Stimulated activated CD4-positive, alpha-beta T cell treated with anti-CD3 and anti-CD28 coated beads, Interleukin-15, amount 100 ng/mL, for 1 hour (primary cell): Measurements from ENCODE around the gene CALHM3.
A peak's percentile ranks its signal among the peaks of the same experiment; 100 is the strongest.

Source experiments
- DNase-seq, 2 donors: peaks; one replicate each; pipeline ENCODE4 v3.0.0-alpha.2; 2020; ENCODE audit warnings: low read depth in 1 of 2, low spot score in 1 of 2

The CALHM3 gene

DNA sequence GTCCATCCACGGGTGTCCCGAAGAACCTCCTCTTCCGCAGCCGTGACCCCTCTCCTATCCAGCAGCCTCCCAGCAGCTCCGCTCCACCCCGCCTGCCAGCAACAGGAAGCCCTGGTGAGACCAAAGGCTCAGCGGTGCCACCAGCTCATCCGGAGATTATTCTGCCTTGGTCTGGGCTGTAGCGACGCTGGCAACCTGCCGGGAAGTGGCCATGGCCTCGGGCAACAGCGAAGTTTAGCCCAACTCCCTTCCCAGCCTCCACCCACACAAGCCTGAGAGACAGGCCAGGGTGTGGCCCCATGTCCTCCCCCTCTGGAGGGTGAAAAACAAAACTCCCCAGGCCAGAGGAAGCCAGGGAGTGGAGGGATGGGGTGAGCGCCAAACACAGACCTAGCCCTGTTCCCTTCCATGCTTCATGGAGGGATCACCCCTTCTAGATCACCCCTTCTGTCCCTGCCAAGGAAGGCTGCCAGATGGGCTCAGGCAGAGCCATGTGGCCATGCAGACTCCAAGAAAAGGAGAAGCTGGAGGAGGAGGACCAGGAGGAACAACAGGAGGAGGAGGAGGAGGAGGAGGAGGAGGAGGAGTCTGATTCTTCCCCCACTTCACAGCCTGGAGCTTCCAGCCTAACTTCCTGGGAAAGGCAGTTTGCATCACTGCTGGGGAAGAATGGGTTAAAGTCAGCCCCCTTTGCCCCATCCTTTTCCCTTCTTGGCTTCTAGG, 27.8 kb downstream of the CALHM3 start:
- DNase-seq: peak; percentile 16 to 25

DNA sequence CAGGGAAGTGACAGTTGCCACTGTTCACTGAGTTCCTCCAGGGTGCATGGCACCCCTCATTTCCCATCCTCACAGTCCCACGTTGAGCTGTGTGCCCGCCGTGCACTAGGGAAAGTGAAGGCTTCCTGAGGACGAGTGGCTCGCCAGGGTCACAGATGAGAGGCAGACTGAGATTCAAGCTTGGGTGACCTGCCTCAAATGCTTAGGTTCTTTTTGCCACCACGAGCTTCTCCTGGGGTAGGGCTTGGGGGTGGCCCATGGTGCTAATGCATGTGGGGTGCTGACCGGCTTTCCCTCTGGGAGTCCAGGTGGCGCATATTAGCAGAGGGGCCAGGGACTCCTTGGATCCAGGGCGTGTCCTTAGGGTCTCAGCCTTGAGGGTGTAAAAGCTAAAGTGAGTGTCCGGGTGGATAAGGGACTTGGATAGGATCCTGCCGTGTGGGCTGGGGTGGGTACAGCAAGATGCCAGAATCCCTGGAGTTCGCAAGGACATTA, 28.8 kb downstream of the CALHM3 start:
- DNase-seq: no peak

GRCh38 chr10:103449208-103450144, 29.6 kb downstream of the CALHM3 start:
- no peak for DNase-seq

DNA sequence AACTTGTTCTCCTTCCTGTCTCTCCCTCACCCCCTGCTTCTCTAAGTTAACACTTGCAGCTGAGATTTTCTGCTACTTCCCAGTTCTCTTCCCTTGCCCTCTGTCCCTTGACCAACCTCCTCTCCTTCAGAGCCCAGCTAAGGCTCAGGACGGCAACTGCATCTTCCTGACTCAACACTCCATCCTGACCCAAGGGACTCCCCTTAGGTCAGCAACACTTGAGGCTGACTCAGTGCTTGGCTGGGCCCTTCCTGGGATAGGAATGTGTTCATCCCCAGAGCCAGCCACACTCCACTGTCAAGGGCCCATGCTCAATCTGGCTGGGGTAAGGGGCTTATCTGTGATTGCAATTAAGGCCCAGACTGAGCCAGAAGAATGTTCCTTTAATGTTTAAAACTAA, 30.3 kb downstream of the CALHM3 start:
- DNase-seq: no peak

DNA sequence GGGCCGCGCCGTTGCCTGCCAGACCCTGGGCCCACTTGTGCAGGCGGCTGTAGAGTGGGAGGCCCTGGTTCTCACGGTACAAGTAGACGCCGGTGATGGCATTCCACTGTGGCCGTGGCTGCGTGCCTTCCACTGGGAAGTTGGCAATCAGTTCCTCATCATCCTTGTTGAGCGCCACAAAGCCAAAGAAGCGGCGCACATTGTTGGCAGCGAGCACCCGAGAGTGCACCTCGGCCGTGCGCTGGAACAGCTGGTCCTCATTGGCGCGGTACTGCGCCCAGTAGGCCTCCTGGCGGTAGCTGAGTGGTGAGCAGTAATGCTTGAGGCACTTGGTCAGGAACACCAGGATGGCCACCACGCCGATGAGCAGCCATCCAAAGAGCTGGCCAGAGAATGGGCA, 31.9 kb downstream of the CALHM3 start:
- no peak for DNase-seq

DNA sequence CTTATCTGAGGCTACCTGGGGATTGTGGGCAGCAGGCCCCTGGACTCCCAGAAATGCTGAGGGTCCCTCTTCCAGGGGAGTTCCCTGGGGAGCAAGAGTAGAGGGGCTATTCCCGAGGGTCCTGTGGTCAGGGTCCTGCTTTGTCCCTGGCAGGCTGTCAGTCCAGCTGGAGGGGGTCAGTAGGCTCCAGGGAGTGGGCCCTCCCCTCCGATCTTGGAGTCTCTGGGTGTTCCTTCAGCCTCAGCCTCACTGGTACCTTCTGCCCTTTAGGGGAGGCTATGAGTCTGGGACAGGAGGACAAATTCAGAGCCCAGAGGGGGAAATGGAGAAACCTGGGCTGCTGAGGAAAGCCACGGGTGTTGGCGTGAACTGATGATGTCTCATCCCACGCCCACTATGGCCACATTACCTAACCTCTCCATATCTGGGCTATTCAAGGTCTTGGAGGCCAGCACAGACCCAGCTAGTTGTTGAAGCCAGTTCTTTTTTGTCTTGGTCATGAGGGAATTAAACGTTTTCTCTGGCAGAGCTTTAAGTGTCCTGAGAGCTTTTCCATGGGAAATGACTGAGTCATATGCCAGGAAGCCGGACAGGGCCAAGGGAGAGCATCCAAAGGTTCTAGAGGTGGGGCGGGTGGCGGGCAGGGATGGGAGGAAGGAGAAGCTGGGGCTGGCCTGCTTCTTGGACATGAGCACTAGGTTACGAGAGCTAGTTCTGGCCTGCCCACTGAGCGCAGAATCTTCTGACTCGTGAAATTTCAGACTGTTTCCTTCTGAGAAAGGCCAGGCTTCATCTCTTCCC, 33.1 kb downstream of the CALHM3 start:
- DNase-seq: no peak

- no peak for DNase-seq
These were observed 33.7 kb downstream of the CALHM3 start for GRCh38 chr10:103445366-103445765.

GRCh38 chr10:103444478-103444877, 34.6 kb downstream of the CALHM3 start:
- DNase-seq: no peak

DNA sequence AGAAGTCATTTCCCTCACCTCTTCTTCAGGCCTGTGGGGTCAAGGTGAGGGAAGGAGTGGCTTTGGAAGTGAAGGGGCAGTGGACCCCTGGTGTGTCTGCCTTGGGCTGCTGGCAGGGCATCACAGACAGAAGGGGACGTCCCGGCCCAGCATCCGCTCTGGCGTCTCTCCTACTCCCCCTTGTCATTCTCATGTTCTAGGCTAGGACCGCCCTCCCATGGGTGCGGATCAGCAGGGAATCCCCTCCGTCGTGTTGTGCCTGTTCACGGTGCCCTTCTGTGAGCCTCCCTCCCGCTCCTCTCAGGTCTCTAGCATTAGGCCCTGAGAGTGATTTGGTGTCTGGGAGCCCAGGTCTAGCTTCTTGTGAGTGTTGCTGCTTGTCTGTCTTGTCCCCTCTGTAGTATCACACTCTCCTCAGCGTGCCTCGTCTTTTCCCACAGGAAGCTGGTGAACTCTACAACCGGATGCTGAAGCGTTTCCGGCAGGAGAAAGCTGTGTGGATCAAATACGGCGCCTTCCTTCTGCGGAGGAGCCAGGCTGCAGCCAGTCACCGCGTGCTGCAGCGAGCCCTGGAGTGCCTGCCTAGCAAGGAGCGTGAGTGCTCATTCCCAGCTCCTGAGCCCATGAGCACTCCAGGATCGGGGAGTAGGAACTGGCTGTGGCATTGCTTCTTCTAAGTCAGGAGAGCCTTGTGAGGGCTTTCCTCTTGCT, 35.4 kb downstream of the CALHM3 start:
- no peak for DNase-seq

DNA sequence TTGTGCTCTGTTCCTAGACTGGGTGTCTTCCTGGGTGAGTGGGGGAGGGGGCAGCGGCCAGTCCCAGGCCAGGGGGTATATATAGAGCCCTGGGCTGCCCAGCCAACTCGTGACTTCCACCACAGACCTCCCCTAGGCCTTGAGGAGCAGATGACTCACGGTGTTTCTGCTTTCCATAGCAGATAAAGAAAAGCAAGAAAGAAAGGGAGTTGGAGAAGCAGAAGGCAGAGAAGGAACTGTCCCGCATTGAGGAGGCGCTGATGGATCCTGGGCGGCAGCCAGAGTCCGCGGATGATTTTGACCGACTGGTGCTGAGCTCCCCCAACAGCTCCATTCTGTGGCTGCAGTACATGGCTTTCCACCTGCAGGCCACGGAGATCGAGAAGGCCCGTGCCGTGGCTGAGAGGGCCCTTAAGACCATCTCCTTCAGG, 37.0 kb downstream of the CALHM3 start:
- DNase-seq: no peak

DNA sequence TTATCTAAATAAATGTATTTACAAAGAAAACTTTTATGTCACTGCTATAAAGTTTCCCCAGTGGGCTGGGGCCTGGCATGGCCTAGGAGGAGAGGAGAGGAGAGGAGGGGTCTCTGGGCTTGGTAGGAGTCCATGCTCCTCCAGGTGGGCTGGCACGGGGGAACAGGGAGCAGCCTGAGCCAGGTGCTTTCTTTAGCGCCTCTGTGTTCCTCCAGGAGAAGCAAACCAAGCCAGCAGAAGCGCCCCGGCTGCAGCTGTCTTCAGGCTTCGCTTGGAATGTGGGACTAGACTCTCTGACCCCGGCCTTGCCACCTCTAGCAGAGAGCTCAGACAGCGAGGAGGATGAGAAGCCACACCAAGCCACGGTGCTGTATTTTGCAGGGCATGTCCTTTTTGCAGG, 37.4 kb downstream of the CALHM3 start:
- DNase-seq: no peak

- no peak for DNase-seq
These were observed 37.8 kb downstream of the CALHM3 start for GRCh38 chr10:103441206-103441605.

GRCh38 chr10:103440416-103440815, 38.6 kb downstream of the CALHM3 start:
- DNase-seq: no peak

DNA sequence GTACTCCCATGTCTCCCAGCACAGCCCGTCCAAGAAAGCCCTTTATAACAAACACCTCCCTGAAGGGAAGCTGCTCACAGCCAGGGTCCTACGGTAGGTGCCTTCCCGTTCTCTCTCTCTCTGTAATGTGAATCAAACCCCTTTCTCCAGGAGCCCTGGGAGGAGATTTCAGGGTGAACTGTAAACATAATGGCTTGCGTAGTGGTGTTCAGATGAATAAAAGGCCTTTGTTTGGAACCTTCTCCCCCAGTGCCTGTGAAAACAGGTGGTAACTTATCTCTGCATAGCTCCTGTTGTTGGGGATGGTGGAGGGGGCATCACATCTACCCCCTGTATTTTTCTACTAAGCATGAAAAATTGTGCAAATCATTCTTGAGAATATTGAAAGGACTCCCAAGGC, 39.3 kb downstream of the CALHM3 start:
- no peak for DNase-seq

DNA sequence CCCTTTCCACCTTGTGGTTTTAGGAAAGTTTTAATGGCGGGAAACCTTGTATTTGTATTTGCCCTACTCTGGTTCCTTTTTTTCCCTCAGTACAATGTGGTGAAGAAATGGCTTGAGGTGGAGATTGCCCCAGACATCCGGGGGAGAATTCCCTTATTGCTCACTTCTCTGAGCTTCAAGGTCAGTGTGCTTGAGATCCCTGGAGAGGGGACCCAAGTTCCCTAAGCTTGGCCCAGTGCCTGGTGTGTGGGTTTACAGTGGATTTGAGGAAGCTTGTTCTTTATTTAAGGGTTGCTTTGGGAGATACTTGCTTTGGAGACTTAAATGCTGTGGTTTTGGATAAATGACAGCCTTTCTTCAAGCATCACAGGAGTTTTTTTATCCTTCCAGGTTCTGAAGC, 45.2 kb downstream of the CALHM3 start:
- no peak for DNase-seq

- DNase-seq: no peak
These were observed 47.1 kb downstream of the CALHM3 start for GRCh38 chr10:103431902-103432301.

DNA sequence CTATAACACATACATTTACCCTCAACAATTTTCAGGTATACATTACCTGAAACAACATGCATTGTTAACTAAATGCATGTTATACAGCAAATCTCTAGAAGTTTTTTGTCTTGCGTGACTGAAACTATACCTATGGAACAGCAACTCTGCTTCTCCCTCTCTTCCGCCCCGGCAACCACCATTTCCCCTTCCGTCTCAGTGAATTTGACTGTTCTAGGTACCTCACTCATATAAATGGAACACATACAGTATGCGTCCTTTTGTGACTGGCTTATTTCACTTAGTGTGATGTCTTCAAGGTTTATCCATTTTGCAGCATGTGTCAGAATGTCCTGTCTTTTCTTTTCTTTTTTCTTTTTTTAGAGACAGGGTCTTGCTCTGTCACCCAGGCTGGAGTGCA, 49.4 kb downstream of the CALHM3 start:
- DNase-seq: no peak

GRCh38 chr10:103428989-103429643, 49.9 kb downstream of the CALHM3 start:
- DNase-seq: no peak

DNA sequence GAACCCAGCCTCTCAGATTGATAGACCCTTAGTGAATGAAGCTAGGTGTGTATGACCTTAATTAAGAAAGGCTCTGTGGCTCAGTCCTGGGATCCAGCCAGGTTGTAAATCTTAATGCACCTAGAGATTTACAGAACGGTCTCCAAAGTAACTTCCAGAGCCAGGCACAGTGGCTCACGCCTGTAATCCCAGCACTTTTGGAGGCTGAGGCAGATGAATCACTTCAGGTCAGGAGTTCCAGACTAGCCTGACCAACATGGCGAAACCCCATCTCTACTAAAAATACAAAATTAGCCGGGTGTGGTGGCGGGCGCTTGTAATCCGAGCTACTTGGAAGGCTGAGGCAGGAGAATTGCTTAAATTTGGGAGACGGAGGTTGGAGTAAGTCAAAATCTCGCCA, 51.2 kb downstream of the CALHM3 start:
- DNase-seq: no peak

DNA sequence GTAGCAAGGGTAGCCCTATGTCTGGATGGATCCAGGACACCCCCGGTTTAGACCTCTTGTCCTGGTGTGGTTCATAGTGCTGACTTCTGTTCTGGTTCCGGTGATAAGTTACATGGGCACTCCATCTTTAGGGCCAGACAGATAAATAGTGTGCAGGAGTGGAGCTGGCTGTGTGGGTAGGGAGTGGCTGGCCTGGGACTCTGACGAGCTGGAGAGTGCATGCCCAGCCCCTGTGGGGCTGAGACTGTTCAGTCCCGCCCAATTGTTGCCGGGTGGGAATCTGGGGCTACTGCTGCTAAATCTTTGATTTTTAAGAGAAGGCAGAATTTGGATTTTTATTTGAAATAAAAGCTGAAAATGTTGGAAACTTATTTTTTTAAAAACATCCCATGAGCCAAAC, 55.3 kb downstream of the CALHM3 start:
- DNase-seq: no peak
